IMR-90 (cell line): Measurements from ENCODE around the gene SMIM24. TPM values are rescaled to one million over a fixed set of nuclear protein-coding genes. Genes with fewer than 3 reads are reported as not detected.

Source experiments
- ATAC-seq: fragments of 200-7000 bp; cut with Tn5 transposase; 2 replicates; pipeline ENCODE4 v1.9.1; 2020; ENCODE audit warnings: low read depth, mild to moderate bottlenecking, moderate library complexity
- BruUV-seq: library from RNA; stranded (reverse); fragments of 400-500 nt; replicated peaks from 2 replicates; lab custom pipeline; 2021; lab: Mats Ljungman, UMichigan
- CTCF ChIA-PET: fragments of 300-600 bp; formaldehyde crosslinking; extraction: SDS; loops from one replicate; lab custom pipeline; 2021; ENCODE audit warnings: antibody characterized with exemption; lab: Yijun Ruan, JAX
- POLR2A ChIA-PET: fragments of 300-600 bp; sonication (Branson Sonifier 250); formaldehyde crosslinking; loops from one replicate; lab custom pipeline; 2022; ENCODE audit warnings: antibody characterized with exemption; ENCODE audit not compliant: unreplicated experiment; lab: Charles Lee
- DNase-seq: peaks from one replicate; pipeline ENCODE4 v3.0.0; 2013
- H2AFZ ChIP-seq: replicated peaks from 2 replicates; pipeline ENCODE3; 2013; ENCODE audit warnings: low read length, mild to moderate bottlenecking; ENCODE audit not compliant: poor library complexity
- H2AK5ac ChIP-seq: 2 replicates; pipeline ENCODE4 v1.6.1; 2013; ENCODE audit warnings: low read depth, low read length, inconsistent platforms
- H2AK9ac ChIP-seq: replicated peaks from 2 replicates; pipeline ENCODE3; 2013; ENCODE audit warnings: mild to moderate bottlenecking, low read depth, low read length, moderate library complexity; ENCODE audit not compliant: poor library complexity
- H2BK120ac ChIP-seq: 2 replicates; pipeline ENCODE4 v1.6.1; 2013; ENCODE audit warnings: low read depth, low read length, inconsistent platforms
- H2BK15ac ChIP-seq: 3 replicates; pipeline ENCODE4 v1.6.1; 2013; ENCODE audit warnings: low read depth, low read length, inconsistent platforms
- H2BK20ac ChIP-seq: 2 replicates; pipeline ENCODE4 v1.6.1; 2013; ENCODE audit warnings: low read depth, mild to moderate bottlenecking, inconsistent platforms, low read length, moderate library complexity
- H2BK5ac ChIP-seq: 2 replicates; pipeline ENCODE4 v1.6.1; 2013; ENCODE audit warnings: mild to moderate bottlenecking, low read depth, low read length, inconsistent platforms; ENCODE audit not compliant: poor library complexity, severe bottlenecking
- H3K14ac ChIP-seq: replicated peaks from 2 replicates; pipeline ENCODE4 v1.6.1; 2013; ENCODE audit warnings: low read depth, low read length, inconsistent platforms
- H3K18ac ChIP-seq: 2 replicates; pipeline ENCODE4 v1.6.1; 2013; ENCODE audit warnings: low read depth, low read length, control low read depth
- H3K23ac ChIP-seq: 2 replicates; pipeline ENCODE4 v1.6.1; 2013; ENCODE audit warnings: low read depth, low read length, inconsistent platforms
- H3K27ac ChIP-seq: 2 replicates; pipeline ENCODE4 v1.5.1; 2013; ENCODE audit warnings: mild to moderate bottlenecking, control low read depth, low read length; ENCODE audit not compliant: insufficient read depth
- H3K27me3 ChIP-seq: 2 replicates; pipeline ENCODE4 v1.6.1; 2013; ENCODE audit warnings: low read length; ENCODE audit not compliant: control insufficient read depth, insufficient read depth
- H3K36me3 ChIP-seq: 2 replicates; pipeline ENCODE4 v1.6.1; 2013; ENCODE audit warnings: low read length, mixed read lengths; ENCODE audit not compliant: control insufficient read depth, insufficient read depth
- H3K4ac ChIP-seq: 2 replicates; pipeline ENCODE4 v1.6.1; 2013; ENCODE audit warnings: low read depth, low read length, inconsistent platforms
- H3K4me1 ChIP-seq: 2 replicates; pipeline ENCODE4 v1.6.1; 2013; ENCODE audit warnings: low read length, mixed read lengths; ENCODE audit not compliant: control insufficient read depth, insufficient read depth
- H3K4me2 ChIP-seq: 2 replicates; pipeline ENCODE4 v1.6.1; 2013; ENCODE audit warnings: low read depth, mild to moderate bottlenecking, control low read depth, low read length, moderate library complexity
- H3K4me3 ChIP-seq: 2 replicates; pipeline ENCODE4 v1.5.1; 2013; ENCODE audit warnings: low read depth, mild to moderate bottlenecking, control low read depth, low read length, moderate library complexity; ENCODE audit not compliant: insufficient read depth
- H3K56ac ChIP-seq: 2 replicates; pipeline ENCODE4 v1.6.1; 2013; ENCODE audit warnings: low read length, inconsistent platforms; ENCODE audit not compliant: insufficient read depth; ENCODE audit errors: extremely low read depth
- H3K79me1 ChIP-seq, 2 experiments: 2 replicates each; pipeline ENCODE4 v1.6.1; 2013; ENCODE audit warnings: low read length in 2 of 2, inconsistent platforms in 1 of 2, low read depth in 1 of 2
- H3K9ac ChIP-seq: 2 replicates; pipeline ENCODE4 v1.6.1; 2013; ENCODE audit warnings: low read depth, low read length, control low read depth
- H3K9me1 ChIP-seq: 2 replicates; pipeline ENCODE4 v1.6.1; 2013; ENCODE audit warnings: low read length, inconsistent platforms; ENCODE audit not compliant: insufficient read depth
- H3K9me3 ChIP-seq: 2 replicates; pipeline ENCODE4 v1.6.1; 2013; ENCODE audit warnings: low read length; ENCODE audit not compliant: control insufficient read depth, insufficient read depth
- H4K20me1 ChIP-seq: 2 replicates; pipeline ENCODE4 v1.6.1; 2013; ENCODE audit warnings: low read length, inconsistent platforms; ENCODE audit not compliant: insufficient read depth
- H4K5ac ChIP-seq: 2 replicates; pipeline ENCODE4 v1.6.1; 2013; ENCODE audit warnings: mild to moderate bottlenecking, low read depth, low read length, control low read depth
- H4K8ac ChIP-seq, 2 experiments: 2 replicates each; pipeline ENCODE4 v1.6.1; 2013; ENCODE audit warnings: low read depth in 2 of 2, low read length in 2 of 2, control low read depth in 1 of 2, inconsistent platforms in 1 of 2
- H4K91ac ChIP-seq: 2 replicates; pipeline ENCODE4 v1.6.1; 2013; ENCODE audit warnings: low read depth, low read length, inconsistent platforms; ENCODE audit not compliant: insufficient read depth
- CEBPB ChIP-seq: IDR thresholded peaks from 2 replicates; pipeline ENCODE4 v1.6.1; 2012; ENCODE audit warnings: low read depth, low read length, improper control_type of control experiment
- CHD1 ChIP-seq: IDR thresholded peaks from 2 replicates; pipeline ENCODE4 v1.6.1; 2012; ENCODE audit warnings: low read depth, low read length, improper control_type of control experiment
- CTCF ChIP-seq: conservative IDR thresholded peaks from 2 replicates; pipeline ENCODE4 v1.5.1; 2012; ENCODE audit warnings: mild to moderate bottlenecking, low read depth, low read length, improper control_type of control experiment
- ELK1 ChIP-seq: fragments of 150-350 bp; IDR thresholded peaks from 2 replicates; pipeline ENCODE4 v1.6.1; 2016; ENCODE audit warnings: low read depth, mild to moderate bottlenecking, low read length, moderate library complexity, borderline replicate concordance
- FOS ChIP-seq: fragments of 150-350 bp; IDR thresholded peaks from 2 replicates; pipeline ENCODE4 v1.6.1; 2016; ENCODE audit warnings: low read depth, low read length
- MAFK ChIP-seq: IDR thresholded peaks from 2 replicates; pipeline ENCODE4 v1.6.1; 2012; ENCODE audit warnings: low read depth, low read length, improper control_type of control experiment
- MAZ ChIP-seq: IDR thresholded peaks from 2 replicates; pipeline ENCODE4 v1.6.1; 2012; ENCODE audit warnings: low read depth, mild to moderate bottlenecking, low read length, improper control_type of control experiment, moderate library complexity, borderline replicate concordance
- MXI1 ChIP-seq: IDR thresholded peaks from 2 replicates; pipeline ENCODE4 v1.6.1; 2012; ENCODE audit warnings: low read depth, mild to moderate bottlenecking, low read length, moderate library complexity, borderline replicate concordance
- NFE2L2 ChIP-seq: fragments of 150-350 bp; IDR thresholded peaks from 2 replicates; pipeline ENCODE4 v1.6.1; 2016; ENCODE audit warnings: low read depth, mild to moderate bottlenecking, low read length
- RAD21 ChIP-seq: IDR thresholded peaks from 2 replicates; pipeline ENCODE4 v1.6.1; 2012; ENCODE audit warnings: low read length, improper control_type of control experiment
- RCOR1 ChIP-seq: IDR thresholded peaks from 2 replicates; pipeline ENCODE4 v1.6.1; 2012; ENCODE audit warnings: mild to moderate bottlenecking, low read length, improper control_type of control experiment; ENCODE audit not compliant: insufficient replicate concordance
- RFX5 ChIP-seq: IDR thresholded peaks from 2 replicates; pipeline ENCODE4 v1.8.0; 2012; ENCODE audit warnings: low read depth, mild to moderate bottlenecking, low read length, moderate library complexity
- SMC3 ChIP-seq: fragments of 150-350 bp; IDR thresholded peaks from 2 replicates; pipeline ENCODE4 v1.6.1; 2016; ENCODE audit warnings: low read depth, mild to moderate bottlenecking, antibody characterized with exemption, low read length, moderate library complexity
- WGBS, 2 experiments: methylation state at CpG; one replicate each; pipeline versions ENCODE4 v1.1.5 to v1.1.7; 2013; ENCODE audit warnings: missing lambda C conversion rate in 2 of 2; ENCODE audit not compliant: insufficient read length in 1 of 2; ENCODE audit errors: extremely low coverage in 2 of 2; 5-methylcytosine and 5-hydroxymethylcytosine counted together
- dilution Hi-C: fragments of 300-500 bp; cut with HindIII; formaldehyde crosslinking; loops from one replicate; pipeline ENCODE4 v1.14.3; 2018; ENCODE audit warnings: low sequenced_read_pairs; ENCODE audit not compliant: unreplicated experiment
- in situ Hi-C: fragments of 300-500 bp; cut with MboI; formaldehyde crosslinking; loops from 3 replicates; pipeline ENCODE4 v1.14.3; 2019; ENCODE audit warnings: low sequenced_read_pairs, inconsistent platforms, mixed read lengths
- intact Hi-C: fragments of 100-400 bp; cut with micrococcal nuclease; formaldehyde crosslinking; loops from 2 replicates; pipeline ENCODE4 v1.10.0; 2022
- polyA plus RNA-seq, 3 experiments: library from polyadenylated mRNA; depleted of rRNA; stranded (reverse); fragments of >200 nt; gene quantifications; 2 replicates each; pipeline ENCODE4 v1.2.3, GENCODE V29; 2012; ENCODE audit warnings: low replicate concordance in 1 of 3
- total RNA-seq: library from RNA; depleted of rRNA; stranded (reverse); fragments of >200 nt; gene quantifications from 2 replicates; pipeline ENCODE4 v1.2.3, GENCODE V29; 2012

SMIM24 gene
- total and polyA plus RNA-seq, 2 of the 4 experiments (the other 2 are of a cell fraction) = not detected

GRCh38 chr19:3478409-3479176, 1.7 kb downstream of the SMIM24 start (continued):
- no peak for TF ChIP-seq RCOR1
- no peak for TF ChIP-seq CHD1
- no peak for TF ChIP-seq MAZ
- no peak for TF ChIP-seq FOS
- TF ChIP-seq CEBPB = no peak
- TF ChIP-seq SMC3 = no peak
- TF ChIP-seq NFE2L2 = no peak

GRCh38 chr19:3477951-3478350, 2.4 kb downstream of the SMIM24 start:
- Histone ChIP-seq H3K9me3 (no peaks in the 10 kb centered on the region; the same call in 1 of the 2 replicates), H2BK20ac (no peak overlapping the region), H4K20me1 (no peaks in the 10 kb centered on the region), H3K56ac (no peak overlapping the region), H3K27ac (no peak overlapping the region), H2BK15ac (no peak overlapping the region), H3K27me3 (peaks cover 39% of the 10 kb centered on the region), H3K23ac (no peak overlapping the region), H3K79me1 (no peaks in the 10 kb centered on the region), H2AK9ac (no peak overlapping the region), H3K4me1 (no peaks in the 10 kb centered on the region), H3K18ac (no peak overlapping the region), H3K14ac (no peak overlapping the region), H3K9ac (no peak overlapping the region), H3K36me3 (no peaks in the 10 kb centered on the region), H3K4ac (no peak overlapping the region), H2AFZ (peak overlapping the region; percentile 11), H4K91ac (no peak overlapping the region), H2BK5ac (no peak overlapping the region), H2AK5ac (no peak overlapping the region), H2BK120ac (no peak overlapping the region), H3K9me1 (no peaks in the 10 kb centered on the region), H4K8ac (no peak overlapping the region), H3K4me2 (no peak overlapping the region), H3K4me3 (no peak overlapping the region), H4K5ac (no peak overlapping the region)
- POLR2A ChIA-PET = no interaction called here
- DNase-seq (no peak), ATAC-seq (no peak)
- no CpG with 5 or more reads among the region's 2 CpGs for WGBS, 2 experiments
- in situ Hi-C loops = loop anchor here (25.0 kb wide), 1 partner anchor 516 kb away; no protein-coding TSS in a partner anchor
- dilution Hi-C loops = no loop called here
- CTCF ChIA-PET = no interaction called here
- BruUV-seq = no TSS peak
- intact Hi-C loops = no loop called here
- TF ChIP-seq CEBPB (no peak), MXI1 (no peak), MAZ (no peak), CTCF (no peak), FOS (no peak), RAD21 (no peak), RCOR1 (no peak), MAFK (no peak), RFX5 (no peak), SMC3 (no peak), ELK1 (no peak), NFE2L2 (no peak)
